Activated effector memory CD4-positive, alpha-beta T cell treated with anti-CD3 and anti-CD28 coated beads, Interleukin-2, amount 50 U/mL, for 16 hours (primary cell): ENCODE measurements around the gene DPF3.

Experiments
- DNase-seq: peaks from one replicate; pipeline ENCODE4 v3.0.0-alpha.2; 2020

Gene DPF3

GRCh38 chr14:72893636-72894322 is at the start of gene DPF3:
Gene DPF3, minus strand, starts transcription at chr14:72894101. Its CDS starts 13 bp downstream, at chr14:72894088.
- peak; percentile 98 for DNase-seq

- no peak for DNase-seq
These were observed 49.0 kb upstream of the DPF3 start for GRCh38 chr14:72942934-72943333.

GRCh38 chr14:72941286-72941985 is 47.5 kb upstream of the DPF3 start:
- DNase-seq, result no peak

- DNase-seq, result no peak
These were observed 45.7 kb upstream of the DPF3 start for GRCh38 chr14:72939630-72940029.

GRCh38 chr14:72932893-72933292 is 39.0 kb upstream of the DPF3 start:
- DNase-seq, result peak; percentile 24

GRCh38 chr14:72929316-72930080 is 35.6 kb upstream of the DPF3 start:
- peak; percentile 56 for DNase-seq

GRCh38 chr14:72928872-72929271 is 35.0 kb upstream of the DPF3 start:
- DNase-seq, result no peak

- DNase-seq, result peak; percentile 97
These were observed 32.6 kb upstream of the DPF3 start, which contains the start of gene DCAF4 for GRCh38 chr14:72926292-72927028. Gene DCAF4, plus strand, starts transcription at chr14:72926464. Its CDS starts 11,515 bp downstream, at chr14:72937979.

GRCh38 chr14:72925815-72926291 is 32.0 kb upstream of the DPF3 start:
- no peak for DNase-seq

- DNase-seq, result no peak
These were observed 31.4 kb upstream of the DPF3 start for GRCh38 chr14:72925171-72925759.

GRCh38 chr14:72924337-72924736 is 30.4 kb upstream of the DPF3 start:
- DNase-seq, result no peak

GRCh38 chr14:72921396-72921795 is 27.5 kb upstream of the DPF3 start:
- DNase-seq, result no peak

GRCh38 chr14:72920008-72920407 is 26.1 kb upstream of the DPF3 start:
- DNase-seq, result no peak

- DNase-seq, result no peak
These were observed 23.3 kb upstream of the DPF3 start for GRCh38 chr14:72917094-72917802.

GRCh38 chr14:72916174-72916573 is 22.3 kb upstream of the DPF3 start:
- DNase-seq, result no peak

- no peak for DNase-seq
These were observed 19.9 kb upstream of the DPF3 start for GRCh38 chr14:72913809-72914208.

- DNase-seq, result no peak
These were observed 15.3 kb upstream of the DPF3 start for GRCh38 chr14:72909163-72909562.

GRCh38 chr14:72907886-72908285 is 14.0 kb upstream of the DPF3 start:
- no peak for DNase-seq

- no peak for DNase-seq
These were observed 13.0 kb upstream of the DPF3 start for GRCh38 chr14:72906879-72907278.

- DNase-seq, result no peak
These were observed 12.4 kb upstream of the DPF3 start for GRCh38 chr14:72906316-72906715.

- DNase-seq, result peak; percentile 86
These were observed 11.1 kb upstream of the DPF3 start for GRCh38 chr14:72904840-72905561.
